Suprapubic skin (tissue), 4 donors: Measurements from ENCODE around the gene HILPDA. TPM values are rescaled to one million over a fixed set of nuclear protein-coding genes. Genes with fewer than 3 reads are reported as not detected.

Experiments used
- DNase-seq, 2 donors: peaks; one replicate each; pipeline ENCODE4 v3.0.0-alpha.2; 2019; ENCODE audit warnings: low spot score in 2 of 2
- H3K27ac ChIP-seq: fragments of 200-600 bp; sonication (generic); one replicate; pipeline ENCODE4 v1.5.1; 2019
- H3K27me3 ChIP-seq: fragments of 200-600 bp; sonication (generic); one replicate; pipeline ENCODE4 v1.5.1; 2019
- H3K36me3 ChIP-seq: fragments of 200-600 bp; sonication (generic); one replicate; pipeline ENCODE4 v1.5.1; 2019
- H3K4me1 ChIP-seq: fragments of 200-600 bp; sonication (generic); one replicate; pipeline ENCODE4 v1.5.1; 2019
- H3K4me3 ChIP-seq: fragments of 200-600 bp; sonication (generic); one replicate; pipeline ENCODE4 v1.5.1; 2019; ENCODE audit warnings: mild to moderate bottlenecking
- H3K9me3 ChIP-seq: fragments of 200-600 bp; sonication (generic); one replicate; pipeline ENCODE4 v1.5.1; 2019
- CTCF ChIP-seq, 2 donors: fragments of 200-600 bp in 1 of 2; fragments of 450-650 bp in 1 of 2; sonication (generic) in 1 of 2; IDR thresholded peaks; one replicate each; pipeline ENCODE4 v1.5.1; 2016 to 2019; ENCODE audit warnings: antibody characterized with exemption in 2 of 2, mild to moderate bottlenecking in 1 of 2, moderate library complexity in 1 of 2
- EP300 ChIP-seq: sonication (generic); formaldehyde crosslinking; IDR thresholded peaks from one replicate; pipeline ENCODE4 v1.6.1; 2017; ENCODE audit warnings: antibody characterized with exemption
- POLR2A ChIP-seq, 2 donors: fragments of 450-650 bp; IDR thresholded peaks; one replicate each; pipeline ENCODE4 v1.6.1; 2017; ENCODE audit warnings: antibody characterized with exemption in 2 of 2, mild to moderate bottlenecking in 2 of 2, moderate library complexity in 2 of 2
- POLR2AphosphoS5 ChIP-seq, 3 donors: sonication (generic); formaldehyde crosslinking; IDR thresholded peaks; one replicate each; pipeline ENCODE4 v1.6.1; 2017; ENCODE audit warnings: antibody characterized with exemption in 3 of 3
- WGBS: methylation state at CpG from one replicate; pipeline ENCODE4 v1.1.5; 2018; 5-methylcytosine and 5-hydroxymethylcytosine counted together
- total RNA-seq, 4 donors: library from RNA; depleted of rRNA; stranded (reverse); fragments of >200 nt; gene quantifications; one replicate each; pipeline ENCODE4 v1.1.0, GENCODE V29; 2016

The HILPDA gene
- total RNA-seq, 4 donors from 2014 or later, result 16.0 to 35.8 (median 32.8) TPM

GRCh38 chr7:128408709-128409595 lies 46.7 kb upstream of the HILPDA start:
- Histone ChIP-seq H3K36me3 (no peaks in the 10 kb centered on the region), H3K9me3 (no peaks in the 10 kb centered on the region), H3K4me1 (peaks cover 61% of the 10 kb centered on the region), H3K27me3 (no peaks in the 10 kb centered on the region), H3K4me3 (peak overlapping the region; percentile 79), H3K27ac (peak overlapping the region; percentile 84)
- TF ChIP-seq POLR2AphosphoS5 (IDR thresholded peaks at IDR 0.05) (no peak), EP300 (no peak), POLR2A (IDR thresholded peaks at IDR 0.05) (no peak), CTCF (IDR thresholded peaks at IDR 0.05) (no peak)
- no peak for DNase-seq
- 24% methylated on average over 17 of the region's 25 CpGs for WGBS

DNA sequence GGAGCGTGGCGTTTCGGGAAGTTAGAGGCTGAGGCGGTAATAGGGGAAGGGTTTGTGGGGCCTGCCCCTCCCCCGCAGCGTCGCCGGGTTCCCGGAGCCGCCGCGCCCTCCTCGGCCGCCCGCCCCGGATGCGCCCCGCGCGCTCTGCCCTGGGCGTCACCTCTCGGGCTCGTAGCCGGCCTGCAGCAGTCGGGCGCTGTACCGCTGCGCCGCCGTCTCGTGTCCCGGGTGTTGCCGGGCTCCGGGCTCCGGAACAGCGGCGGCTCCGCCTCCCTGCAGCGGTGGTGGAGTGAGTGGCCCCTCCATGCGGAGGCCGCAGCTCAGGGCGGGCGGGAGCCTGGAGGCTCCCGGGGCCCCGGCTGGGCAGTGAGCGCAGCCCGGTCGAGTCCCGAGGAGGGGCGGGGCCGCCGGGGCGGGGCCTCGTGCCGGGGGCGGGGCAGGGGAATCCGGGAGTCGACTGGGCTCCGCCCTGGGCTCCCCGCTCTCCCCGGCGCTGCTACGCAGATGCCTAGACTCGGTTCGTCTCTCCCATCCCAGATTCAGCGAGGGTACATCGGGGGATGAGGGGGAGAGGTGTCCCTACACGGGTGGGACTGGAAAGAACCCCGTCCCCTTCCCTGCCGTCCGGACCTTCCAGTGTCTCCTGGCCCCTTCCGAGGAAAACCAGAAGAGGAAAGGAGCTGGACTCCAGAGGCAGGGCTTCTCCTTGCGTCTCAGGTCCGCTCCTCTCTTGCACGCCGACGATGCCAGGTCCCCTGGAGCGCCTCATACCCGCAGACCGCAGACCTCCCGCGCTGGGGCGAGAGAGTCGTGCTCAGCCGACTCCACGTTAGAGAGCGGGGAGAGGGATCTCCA lies 45.9 kb upstream of the HILPDA start, which contains the start of gene IMPDH1:
Gene IMPDH1 (minus strand): TSS at position 387 of the 855 bp plus-strand sequence. CDS start 81 bp downstream, at position 306.
- peak within 1 kb of the TSS; percentile 79 for H3K4me3 ChIP-seq
- H3K27me3 ChIP-seq, result no peaks in the 10 kb centered on the region
- H3K27ac ChIP-seq, result peak within 1 kb of the TSS; percentile 84
- no peaks in the 10 kb centered on the region for H3K9me3 ChIP-seq
- DNase-seq, result peak; percentile 92 to 94
- no peaks in the 10 kb centered on the region for H3K36me3 ChIP-seq
- 2% methylated on average over 35 of the region's 87 CpGs for WGBS
- peaks cover 52% of the 10 kb centered on the region for H3K4me1 ChIP-seq
- TF ChIP-seq EP300 (no peak), POLR2A (IDR thresholded peaks at IDR 0.05) (peak in 1 of 2 donors; percentile 11), CTCF (IDR thresholded peaks at IDR 0.05) (no peak), POLR2AphosphoS5 (IDR thresholded peaks at IDR 0.05) (peak in 1 of 3 donors; percentile 16)

GRCh38 chr7:128410451-128410753 lies 45.3 kb upstream of the HILPDA start:
- H3K9me3 ChIP-seq, result no peaks in the 10 kb centered on the region
- DNase-seq, result no peak
- H3K4me1 ChIP-seq, result peaks cover 47% of the 10 kb centered on the region
- no peaks in the 10 kb centered on the region for H3K36me3 ChIP-seq
- WGBS, result 2% methylated on average over 6 of the region's 6 CpGs
- H3K27me3 ChIP-seq, result no peaks in the 10 kb centered on the region
- H3K4me3 ChIP-seq, result peak overlapping the region; percentile 79
- no peak for TF ChIP-seq POLR2AphosphoS5 (IDR thresholded peaks at IDR 0.05)
- no peak for TF ChIP-seq CTCF (IDR thresholded peaks at IDR 0.05)
- TF ChIP-seq EP300, result no peak
- no peak for TF ChIP-seq POLR2A (IDR thresholded peaks at IDR 0.05)
- H3K27ac ChIP-seq, result peak overlapping the region; percentile 84

- DNase-seq, result no peak
- Histone ChIP-seq H3K9me3 (no peaks in the 10 kb centered on the region), H3K36me3 (no peaks in the 10 kb centered on the region), H3K27me3 (no peaks in the 10 kb centered on the region), H3K27ac (no peak overlapping the region), H3K4me3 (no peak overlapping the region), H3K4me1 (peaks cover 7% of the 10 kb centered on the region)
- 65% methylated on average over 4 of the region's 4 CpGs for WGBS
- TF ChIP-seq POLR2A (IDR thresholded peaks at IDR 0.05) (no peak), CTCF (IDR thresholded peaks at IDR 0.05) (no peak), POLR2AphosphoS5 (IDR thresholded peaks at IDR 0.05) (no peak), EP300 (no peak)
These were observed 40.4 kb upstream of the HILPDA start for GRCh38 chr7:128415217-128415785.
